WTC11 (cell line): Measurements from ENCODE around the gene SAFB2. TPM values are rescaled to one million over a fixed set of nuclear protein-coding genes. Genes with fewer than 3 reads are reported as not detected.

Experiments
- ATAC-seq: fragments of 200-7000 bp; cut with Tn5 transposase; 2 replicates; pipeline ENCODE4 v1.10.0; 2021; ENCODE audit warnings: mild to moderate bottlenecking, moderate library complexity
- CTCF ChIA-PET: fragments of 300-600 bp; sonication (Branson Sonifier 250); formaldehyde crosslinking; loops from one replicate; lab custom pipeline; 2021; ENCODE audit warnings: antibody characterized with exemption; lab: Charles Lee
- POLR2A ChIA-PET: fragments of 350-600 bp; sonication (Branson Sonifier 250); formaldehyde crosslinking; loops from one replicate; lab custom pipeline; 2021; ENCODE audit warnings: antibody characterized with exemption; lab: Charles Lee
- DNase-seq: peaks from one replicate; pipeline ENCODE4 v3.0.0; 2021; ENCODE audit warnings: low spot score
- H3K27ac Mint-ChIP-seq: 2 replicates; pipeline ENCODE4 v1.8.0; 2021; ENCODE audit warnings: mixed read lengths
- H3K27me3 Mint-ChIP-seq: 2 replicates; pipeline ENCODE4 v1.8.0; 2021; ENCODE audit warnings: low read depth, mild to moderate bottlenecking, moderate library complexity, mixed read lengths
- H3K36me3 Mint-ChIP-seq: 2 replicates; pipeline ENCODE4 v1.8.0; 2021; ENCODE audit warnings: mixed read lengths
- H3K4me1 Mint-ChIP-seq: 2 replicates; pipeline ENCODE4 v1.8.0; 2022; ENCODE audit warnings: mixed read lengths
- H3K4me3 Mint-ChIP-seq: 2 replicates; pipeline ENCODE4 v1.8.0; 2021; ENCODE audit warnings: mild to moderate bottlenecking, moderate library complexity, mixed read lengths
- H3K9me3 Mint-ChIP-seq: 2 replicates; pipeline ENCODE4 v1.8.0; 2021; ENCODE audit warnings: mixed read lengths
- ATF6 ChIP-seq: sonication (generic); formaldehyde crosslinking; IDR thresholded peaks from 2 replicates; pipeline ENCODE4 v1.8.1; 2023; ENCODE audit warnings: mild to moderate bottlenecking, missing genetic modification reagents
- E2F1 ChIP-seq: sonication (generic); formaldehyde crosslinking; IDR thresholded peaks from 2 replicates; pipeline ENCODE4 v1.8.0; 2022; ENCODE audit warnings: mild to moderate bottlenecking, missing genetic modification reagents
- E2F4 ChIP-seq: sonication (generic); formaldehyde crosslinking; IDR thresholded peaks from 2 replicates; pipeline ENCODE4 v1.8.1; 2022; ENCODE audit warnings: low read depth, mild to moderate bottlenecking, moderate library complexity, missing genetic modification reagents, borderline replicate concordance
- E2F5 ChIP-seq: sonication (generic); formaldehyde crosslinking; IDR thresholded peaks from 2 replicates; pipeline ENCODE4 v1.8.1; 2022; ENCODE audit warnings: mild to moderate bottlenecking, moderate library complexity, missing genetic modification reagents
- ELF4 ChIP-seq: sonication (generic); formaldehyde crosslinking; IDR thresholded peaks from 2 replicates; pipeline ENCODE4 v1.8.1; 2022; ENCODE audit warnings: low read depth, mild to moderate bottlenecking, moderate library complexity, missing genetic modification reagents
- KAT7 ChIP-seq: sonication (generic); formaldehyde crosslinking; IDR thresholded peaks from 2 replicates; pipeline ENCODE4 v1.8.1; 2023; ENCODE audit warnings: missing genetic modification reagents, mild to moderate bottlenecking, borderline replicate concordance
- NFE2L1 ChIP-seq: sonication (generic); formaldehyde crosslinking; IDR thresholded peaks from 2 replicates; pipeline ENCODE4 v1.8.1; 2023; ENCODE audit warnings: missing genetic modification reagents
- PREB ChIP-seq: sonication (generic); formaldehyde crosslinking; IDR thresholded peaks from 2 replicates; pipeline ENCODE4 v1.8.1; 2022; ENCODE audit warnings: mild to moderate bottlenecking, missing genetic modification reagents, moderate library complexity, borderline replicate concordance
- SP1 ChIP-seq: sonication (generic); formaldehyde crosslinking; conservative IDR thresholded peaks from 2 replicates; pipeline ENCODE4 v1.8.1; 2022; ENCODE audit warnings: missing genetic modification reagents
- TP53 ChIP-seq: sonication (generic); formaldehyde crosslinking; IDR thresholded peaks from 2 replicates; pipeline ENCODE4 v1.8.1; 2023; ENCODE audit warnings: mild to moderate bottlenecking, missing genetic modification reagents
- ZNF423 ChIP-seq: fragments of 250-450 bp; sonication (Bioruptor Pico); IDR thresholded peaks from 2 replicates; pipeline ENCODE4 v2.1.2; 2022; ENCODE audit warnings: mild to moderate bottlenecking, moderate library complexity
- ZNF671 ChIP-seq: fragments of 250-450 bp; sonication (Bioruptor Pico); IDR thresholded peaks from 2 replicates; pipeline ENCODE4 v1.8.0; 2021; ENCODE audit warnings: mild to moderate bottlenecking
- ZSCAN18 ChIP-seq: fragments of 250-450 bp; sonication (Bioruptor Pico); IDR thresholded peaks from 2 replicates; pipeline ENCODE4 v2.1.2; 2022; ENCODE audit warnings: mild to moderate bottlenecking, moderate library complexity
- total RNA-seq: library from RNA; stranded (reverse); gene quantifications from 3 replicates; pipeline ENCODE4 v1.2.3, GENCODE V29; 2021
- TF ChIP-seq, protein P1 (sequence below): sonication (generic); formaldehyde crosslinking; IDR thresholded peaks from 2 replicates; pipeline ENCODE4 v1.8.1; 2022; ENCODE audit warnings: missing genetic modification reagents, borderline replicate concordance
- TF ChIP-seq, protein P2 (sequence below): sonication (generic); formaldehyde crosslinking; IDR thresholded peaks from 2 replicates; pipeline ENCODE4 v1.8.0; 2023; ENCODE audit warnings: mild to moderate bottlenecking, missing genetic modification reagents

The SAFB2 gene
- total RNA-seq, 1 experiment from 2014 or later, result 100 TPM

- ATAC-seq, result no peak
- TF ChIP-seq TP53 (CRISPR knock-in tag) (no peak), ZSCAN18 (no peak), ZNF671 (CRISPR knock-in tag) (no peak)
- H3K27me3 Mint-ChIP-seq, result peaks cover 5% of the 10 kb centered on the region
- H3K27ac Mint-ChIP-seq, result peak overlapping the region; percentile 43
- no peaks in the 10 kb centered on the region for H3K9me3 Mint-ChIP-seq
- H3K4me3 Mint-ChIP-seq, result no peak overlapping the region
- CTCF ChIA-PET, result no interaction called here
- POLR2A ChIA-PET, result no interaction called here
- peaks cover 51% of the 10 kb centered on the region for H3K36me3 Mint-ChIP-seq
- H3K4me1 Mint-ChIP-seq, result peaks cover 30% of the 10 kb centered on the region
- DNase-seq, result peak; percentile 26
These were observed 4.9 kb upstream of the SAFB2 start for GRCh38 chr19:5627395-5627904.

- Mint-ChIP-seq H3K27ac (peak overlapping the region; percentile 93), H3K9me3 (no peaks in the 10 kb centered on the region), H3K27me3 (peaks cover 5% of the 10 kb centered on the region), H3K4me1 (peaks cover 39% of the 10 kb centered on the region), H3K36me3 (peaks cover 54% of the 10 kb centered on the region), H3K4me3 (peak overlapping the region; percentile 90)
- ChIA-PET POLR2A (no interaction called here), CTCF (interaction anchor here (0.6 kb wide), 1 partner anchor 45 kb away, joined by 4 read pairs; no protein-coding TSS in a partner anchor)
- ATAC-seq (no peak), DNase-seq (no peak)
- TF ChIP-seq E2F1 (CRISPR knock-in tag) (no peak), PREB (CRISPR knock-in tag) (no peak), KAT7 (CRISPR knock-in tag) (no peak), E2F5 (CRISPR knock-in tag) (no peak), NFE2L1 (no peak), SP1 (CRISPR knock-in tag) (no peak), ELF4 (CRISPR knock-in tag) (no peak), ZNF423 (no peak), E2F4 (CRISPR knock-in tag) (no peak), ATF6 (CRISPR knock-in tag) (no peak)
- TF ChIP-seq, protein P1, sequence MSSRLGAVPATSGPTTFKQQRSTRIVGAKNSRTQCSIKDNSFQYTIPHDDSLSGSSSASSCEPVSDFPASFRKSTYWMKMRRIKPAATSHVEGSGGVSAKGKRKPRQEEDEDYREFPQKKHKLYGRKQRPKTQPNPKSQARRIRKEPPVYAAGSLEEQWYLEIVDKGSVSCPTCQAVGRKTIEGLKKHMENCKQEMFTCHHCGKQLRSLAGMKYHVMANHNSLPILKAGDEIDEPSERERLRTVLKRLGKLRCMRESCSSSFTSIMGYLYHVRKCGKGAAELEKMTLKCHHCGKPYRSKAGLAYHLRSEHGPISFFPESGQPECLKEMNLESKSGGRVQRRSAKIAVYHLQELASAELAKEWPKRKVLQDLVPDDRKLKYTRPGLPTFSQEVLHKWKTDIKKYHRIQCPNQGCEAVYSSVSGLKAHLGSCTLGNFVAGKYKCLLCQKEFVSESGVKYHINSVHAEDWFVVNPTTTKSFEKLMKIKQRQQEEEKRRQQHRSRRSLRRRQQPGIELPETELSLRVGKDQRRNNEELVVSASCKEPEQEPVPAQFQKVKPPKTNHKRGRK, result no peak
- TF ChIP-seq, protein P2, sequence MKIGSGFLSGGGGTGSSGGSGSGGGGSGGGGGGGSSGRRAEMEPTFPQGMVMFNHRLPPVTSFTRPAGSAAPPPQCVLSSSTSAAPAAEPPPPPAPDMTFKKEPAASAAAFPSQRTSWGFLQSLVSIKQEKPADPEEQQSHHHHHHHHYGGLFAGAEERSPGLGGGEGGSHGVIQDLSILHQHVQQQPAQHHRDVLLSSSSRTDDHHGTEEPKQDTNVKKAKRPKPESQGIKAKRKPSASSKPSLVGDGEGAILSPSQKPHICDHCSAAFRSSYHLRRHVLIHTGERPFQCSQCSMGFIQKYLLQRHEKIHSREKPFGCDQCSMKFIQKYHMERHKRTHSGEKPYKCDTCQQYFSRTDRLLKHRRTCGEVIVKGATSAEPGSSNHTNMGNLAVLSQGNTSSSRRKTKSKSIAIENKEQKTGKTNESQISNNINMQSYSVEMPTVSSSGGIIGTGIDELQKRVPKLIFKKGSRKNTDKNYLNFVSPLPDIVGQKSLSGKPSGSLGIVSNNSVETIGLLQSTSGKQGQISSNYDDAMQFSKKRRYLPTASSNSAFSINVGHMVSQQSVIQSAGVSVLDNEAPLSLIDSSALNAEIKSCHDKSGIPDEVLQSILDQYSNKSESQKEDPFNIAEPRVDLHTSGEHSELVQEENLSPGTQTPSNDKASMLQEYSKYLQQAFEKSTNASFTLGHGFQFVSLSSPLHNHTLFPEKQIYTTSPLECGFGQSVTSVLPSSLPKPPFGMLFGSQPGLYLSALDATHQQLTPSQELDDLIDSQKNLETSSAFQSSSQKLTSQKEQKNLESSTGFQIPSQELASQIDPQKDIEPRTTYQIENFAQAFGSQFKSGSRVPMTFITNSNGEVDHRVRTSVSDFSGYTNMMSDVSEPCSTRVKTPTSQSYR (CRISPR knock-in tag), result no peak
These were observed 3.1 kb upstream of the SAFB2 start for GRCh38 chr19:5625641-5626040.
